ENCODE results near the gene S100A9.
"Not testable (repeated sequence)": the region's sequence is repeated elsewhere in the genome, so short reads cannot be mapped to it uniquely, and the experiment has no call there.

Gene S100A9

DNA sequence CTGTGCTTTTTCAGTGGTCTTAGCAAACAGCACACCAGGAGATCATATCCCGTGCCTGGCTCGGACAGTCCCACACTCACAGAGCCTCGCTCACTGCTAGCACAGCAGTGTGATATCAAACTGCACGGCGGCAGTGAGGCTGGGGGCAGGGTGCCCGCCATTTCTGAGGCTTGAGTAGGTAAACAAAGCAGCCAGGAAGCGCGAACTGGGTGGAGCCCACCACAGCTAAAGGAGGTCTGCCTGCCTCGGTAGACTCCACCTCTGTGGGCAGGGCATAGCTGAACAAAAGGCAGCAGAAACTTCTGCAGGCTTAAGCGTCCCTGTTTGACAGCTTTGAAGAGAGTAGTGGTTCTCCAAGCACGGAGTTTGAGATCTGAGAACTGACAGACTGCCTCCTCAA is 49.6 kb downstream of the S100A9 start:
- not testable (repeated sequence) for DNase-seq (ENCODE audit: low read depth in 2 of 2)

Data from stimulated activated CD8-positive, alpha-beta memory T cell treated with anti-CD3 and anti-CD28 coated beads, Interleukin-2, amount 100 ng/mL, for 48 hours (primary cell).